B cell (primary cell): Measurements from ENCODE around the gene RAD21L1.

ENCODE experiments used
- CTCF ChIP-seq: fragments of 200-600 bp; IDR thresholded peaks from one replicate; pipeline ENCODE4 v1.8.0; 2022; ENCODE audit warnings: antibody characterized with exemption, mild to moderate bottlenecking
- EZH2 ChIP-seq: IDR thresholded peaks from 2 replicates; pipeline ENCODE4 v1.6.1; 2012; ENCODE audit warnings: borderline replicate concordance, low read depth, mild to moderate bottlenecking, moderate library complexity, low read length; ENCODE audit not compliant: insufficient read depth, poor library complexity, severe bottlenecking

GRCh38 chr20:1199212-1199873 is 26.5 kb upstream of the RAD21L1 start:
- TF ChIP-seq CTCF = no peak
- TF ChIP-seq EZH2 = no peak
